Spleen (tissue), 11 donors: ENCODE measurements around the gene EDAR. TPM values are rescaled to one million over a fixed set of nuclear protein-coding genes. Genes with fewer than 3 reads are reported as not detected.
A peak's percentile ranks its signal among the peaks of the same experiment; 100 is the strongest.

ENCODE experiments used
- DNase-seq: peaks from one replicate; pipeline ENCODE4 v3.0.0-alpha.2; 2020
- H3K27ac ChIP-seq, 8 donors: fragments of 200-600 bp; sonication (generic) in 7 of 8; 1 replicate in 4 of 8; 2 replicates in 4 of 8; pipeline versions ENCODE4 v1.5.0 to v1.8.0; 2016 to 2021; ENCODE audit warnings: inconsistent platforms in 4 of 8, mild to moderate bottlenecking in 4 of 8, moderate library complexity in 1 of 8
- H3K27me3 ChIP-seq, 7 donors: fragments of 200-600 bp; sonication (generic) in 6 of 7; replicated peaks in 1 of 7; 1 replicate in 4 of 7; 2 replicates in 3 of 7; pipeline versions ENCODE4 v1.5.0 to v1.8.0; 2016 to 2021; ENCODE audit warnings: inconsistent platforms in 3 of 7, mild to moderate bottlenecking in 1 of 7
- H3K36me3 ChIP-seq, 6 donors: fragments of 200-600 bp; sonication (generic) in 5 of 6; 1 replicate in 4 of 6; 2 replicates in 2 of 6; pipeline versions ENCODE4 v1.5.0 to v1.8.0; 2016 to 2021; ENCODE audit warnings: inconsistent platforms in 2 of 6
- H3K4me1 ChIP-seq, 6 donors: fragments of 200-600 bp; sonication (generic) in 5 of 6; 1 replicate in 3 of 6; 2 replicates in 3 of 6; pipeline versions ENCODE4 v1.5.0 to v1.8.0; 2016 to 2021; ENCODE audit warnings: inconsistent platforms in 3 of 6
- H3K4me3 ChIP-seq, 8 donors: fragments of 200-600 bp; sonication (generic) in 7 of 8; 1 replicate in 4 of 8; 2 replicates in 4 of 8; pipeline versions ENCODE4 v1.5.0 to v1.8.0; 2016 to 2021; ENCODE audit warnings: inconsistent platforms in 4 of 8, mild to moderate bottlenecking in 4 of 8, moderate library complexity in 2 of 8
- H3K9me3 ChIP-seq, 8 donors: fragments of 200-600 bp; sonication (generic) in 7 of 8; 1 replicate in 4 of 8; 2 replicates in 4 of 8; pipeline versions ENCODE4 v1.5.0 to v1.8.0; 2016 to 2021; ENCODE audit warnings: inconsistent platforms in 4 of 8
- POLR2A ChIP-seq, 3 donors: fragments of 450-650 bp; IDR thresholded peaks; one replicate each; pipeline ENCODE4 v1.5.1; 2017; ENCODE audit warnings: antibody characterized with exemption in 3 of 3, mild to moderate bottlenecking in 1 of 3
- POLR2AphosphoS5 ChIP-seq, 3 donors: sonication (generic); formaldehyde crosslinking; IDR thresholded peaks; one replicate each; pipeline ENCODE4 v1.5.1; 2017; ENCODE audit warnings: antibody characterized with exemption in 3 of 3
- WGBS, 5 donors: extraction: QIAGEN DNeasy Blood & Tissue Kit in 3 of 5; methylation state at CpG; one replicate each; pipeline versions ENCODE4 v1.1.5 to v1.1.7; 2013 to 2018; 5-methylcytosine and 5-hydroxymethylcytosine counted together
- intact Hi-C: fragments of 100-400 bp; cut with DNase I; formaldehyde crosslinking; loops from one replicate; pipeline ENCODE4 v1.15.0; 2023; ENCODE audit warnings: low total_unique reads
- polyA plus RNA-seq, 3 donors: library from polyadenylated mRNA; stranded (reverse); fragments of 200-250 nt; gene quantifications; one replicate each; pipeline ENCODE4 v1.2.1, GENCODE V29; 2013
- total RNA-seq, 7 donors: library from RNA; depleted of rRNA in 3 of 7; stranded (reverse); fragments of >200 nt in 3 of 7; fragmentation: NEBNext Ultra II Directional in 4 of 7; extraction: Animal tissue kit (Norgen Biotek cat#: 25700) in 4 of 7; gene quantifications; one replicate each; pipeline versions ENCODE4 v1.1.0 to v1.2.1, GENCODE V29; 2016 to 2021
- TF ChIP-seq, protein P1 (sequence below), 11 experiments: fragments of 200-600 bp in 7 of 11; fragments of 450-650 bp in 4 of 11; sonication (generic) in 4 of 11; IDR thresholded peaks in 8 of 11; conservative IDR thresholded peaks in 3 of 11; 1 replicate in 7 of 11; 2 replicates in 4 of 11; pipeline versions ENCODE4 v1.4.0 to v1.8.0; 2016 to 2021; ENCODE audit warnings: antibody characterized with exemption in 11 of 11, inconsistent platforms in 4 of 11, mild to moderate bottlenecking in 1 of 11
- donor health status: healthy with polysubstance abuse.
- donor health status: DM: no; HTN: no; CAD: no; lungs with moderate emphysema.
- donor health status: DM: no; HTN: no; CAD: no.
- donor health status: Bipolar disorder and iron deficiency.
- donor health status: healthy.
- donor health status: DM: no; HTN: no; CAD: no.
- donor health status: DM: yes; HTN: yes; CAD: no.

The EDAR gene
- total and polyA plus RNA-seq, 10 donors = 0.02 to 0.67 (median 0.15) TPM; not detected in 2

DNA sequence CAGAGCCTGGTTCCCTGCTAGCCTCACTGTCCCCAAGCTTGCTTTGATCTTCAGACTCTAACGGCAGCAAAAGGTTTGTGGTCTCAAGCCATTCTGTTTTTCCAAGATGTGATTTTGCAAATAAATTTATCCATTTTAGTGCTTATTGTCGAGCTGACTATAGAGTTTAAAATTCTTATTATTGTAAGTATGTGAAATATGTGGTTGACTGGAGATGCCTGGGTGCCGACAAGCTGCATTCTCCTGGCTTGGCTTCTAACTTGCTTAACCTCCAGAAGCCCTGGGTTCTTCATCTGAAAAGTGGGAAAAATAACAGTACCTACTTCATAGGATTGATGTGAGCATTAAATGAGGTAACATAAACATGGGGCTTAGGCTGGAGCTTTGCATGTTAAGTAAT is 9.9 kb upstream of the EDAR start:
- Histone ChIP-seq H3K27me3 (no peaks in the 10 kb centered on the region), H3K27ac (no peak overlapping the region), H3K4me3 (no peak overlapping the region), H3K36me3 (no peaks in the 10 kb centered on the region), H3K4me1 (no peaks in the 10 kb centered on the region), H3K9me3 (no peaks in the 10 kb centered on the region)
- TF ChIP-seq POLR2AphosphoS5 (IDR thresholded peaks at IDR 0.05) = no peak
- TF ChIP-seq, protein P1, sequence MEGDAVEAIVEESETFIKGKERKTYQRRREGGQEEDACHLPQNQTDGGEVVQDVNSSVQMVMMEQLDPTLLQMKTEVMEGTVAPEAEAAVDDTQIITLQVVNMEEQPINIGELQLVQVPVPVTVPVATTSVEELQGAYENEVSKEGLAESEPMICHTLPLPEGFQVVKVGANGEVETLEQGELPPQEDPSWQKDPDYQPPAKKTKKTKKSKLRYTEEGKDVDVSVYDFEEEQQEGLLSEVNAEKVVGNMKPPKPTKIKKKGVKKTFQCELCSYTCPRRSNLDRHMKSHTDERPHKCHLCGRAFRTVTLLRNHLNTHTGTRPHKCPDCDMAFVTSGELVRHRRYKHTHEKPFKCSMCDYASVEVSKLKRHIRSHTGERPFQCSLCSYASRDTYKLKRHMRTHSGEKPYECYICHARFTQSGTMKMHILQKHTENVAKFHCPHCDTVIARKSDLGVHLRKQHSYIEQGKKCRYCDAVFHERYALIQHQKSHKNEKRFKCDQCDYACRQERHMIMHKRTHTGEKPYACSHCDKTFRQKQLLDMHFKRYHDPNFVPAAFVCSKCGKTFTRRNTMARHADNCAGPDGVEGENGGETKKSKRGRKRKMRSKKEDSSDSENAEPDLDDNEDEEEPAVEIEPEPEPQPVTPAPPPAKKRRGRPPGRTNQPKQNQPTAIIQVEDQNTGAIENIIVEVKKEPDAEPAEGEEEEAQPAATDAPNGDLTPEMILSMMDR (IDR thresholded peaks at IDR 0.05 in 8 of 11, conservative IDR thresholded peaks at IDR 0.05 in 3 of 11) = no peak
- TF ChIP-seq POLR2A (IDR thresholded peaks at IDR 0.05) = no peak
- DNase-seq = no peak
- 67 to 87% (median 79%) methylated on average over 3 of the region's 3 CpGs for WGBS, 5 donors
- intact Hi-C loops = no loop called here

DNA sequence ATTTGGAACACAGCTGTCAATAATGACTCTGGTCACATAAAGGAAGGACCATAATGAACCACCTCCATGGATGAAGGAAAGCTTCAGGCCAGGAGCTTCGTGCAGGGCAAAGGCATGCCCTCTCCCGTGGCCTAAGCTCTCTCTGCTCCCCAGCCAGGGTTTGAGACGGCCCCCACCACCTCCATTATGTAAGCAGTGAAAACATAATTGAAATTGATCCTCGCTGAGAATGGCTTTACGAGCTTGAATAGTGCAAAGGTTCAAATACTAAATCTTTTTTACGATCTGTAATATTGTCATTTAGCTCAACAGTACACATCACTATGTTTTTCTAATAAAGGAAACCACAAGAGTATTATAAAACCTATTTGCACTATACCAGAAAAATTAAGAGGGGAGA is 5.2 kb upstream of the EDAR start:
- no peaks in the 10 kb centered on the region for H3K4me1 ChIP-seq
- DNase-seq = no peak
- WGBS, 5 donors = 83 to 89% (median 88%) methylated on average over 6 of the region's 6 CpGs
- no peaks in the 10 kb centered on the region for H3K36me3 ChIP-seq
- H3K4me3 ChIP-seq = no peak overlapping the region
- peaks cover 0 to 3% (median under 1%) of the 10 kb centered on the region in 7 donors for H3K27me3 ChIP-seq
- H3K9me3 ChIP-seq = no peaks in the 10 kb centered on the region
- no peak overlapping the region for H3K27ac ChIP-seq
- TF ChIP-seq, protein P1 (IDR thresholded peaks at IDR 0.05 in 8 of 11, conservative IDR thresholded peaks at IDR 0.05 in 3 of 11) = no peak
- TF ChIP-seq POLR2AphosphoS5 (IDR thresholded peaks at IDR 0.05) = no peak
- no peak for TF ChIP-seq POLR2A (IDR thresholded peaks at IDR 0.05)
- intact Hi-C loops = no loop called here

DNA sequence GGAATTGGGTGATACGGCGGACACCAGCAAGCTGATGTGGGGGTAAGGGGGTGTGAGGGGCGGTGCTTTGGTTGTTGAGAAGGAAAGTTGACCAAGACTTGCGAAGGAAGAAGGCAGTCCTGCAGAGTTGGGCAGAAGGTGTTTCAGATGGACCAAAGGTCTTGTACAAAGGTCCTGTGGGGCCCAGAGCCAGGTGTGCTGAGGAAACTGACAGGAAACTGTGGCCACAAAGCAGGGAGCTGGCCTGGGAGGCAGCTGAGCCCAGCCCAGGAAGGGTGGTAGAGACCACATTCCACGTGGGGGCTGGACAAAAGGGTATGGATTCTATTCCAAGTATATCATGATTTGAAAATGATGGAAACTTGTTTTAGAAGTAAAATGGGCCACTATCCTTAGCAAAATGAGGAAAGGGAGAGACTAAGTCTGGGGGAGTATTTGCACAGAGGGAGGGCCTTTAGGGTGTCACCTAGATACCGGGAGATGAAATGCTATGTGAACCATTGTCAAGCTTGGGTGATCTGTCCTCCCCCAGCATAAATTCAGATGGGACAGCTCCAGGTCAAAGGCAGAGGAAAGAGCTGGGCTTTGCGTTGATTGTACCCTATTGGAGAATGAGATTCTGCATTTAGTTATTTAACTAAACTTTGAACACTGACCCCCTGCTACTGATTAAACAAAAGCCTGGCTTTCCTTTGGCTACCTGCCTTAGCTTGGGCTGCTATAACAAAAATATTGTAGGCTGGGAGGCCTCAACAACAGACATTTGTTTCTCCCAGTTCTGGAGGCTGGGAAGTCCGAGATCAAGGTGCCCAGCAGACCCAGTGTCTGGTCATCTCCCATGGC is 4.3 kb upstream of the EDAR start:
- Histone ChIP-seq H3K36me3 (no peaks in the 10 kb centered on the region), H3K9me3 (no peaks in the 10 kb centered on the region), H3K4me3 (no peak overlapping the region), H3K27ac (no peak overlapping the region), H3K27me3 (peaks cover 0 to 11% (median 6%) of the 10 kb centered on the region in 7 donors), H3K4me1 (no peaks in the 10 kb centered on the region)
- TF ChIP-seq POLR2AphosphoS5 (IDR thresholded peaks at IDR 0.05) (no peak), POLR2A (IDR thresholded peaks at IDR 0.05) (no peak)
- TF ChIP-seq, protein P1 (IDR thresholded peaks at IDR 0.05 in 8 of 11, conservative IDR thresholded peaks at IDR 0.05 in 3 of 11) = no peak
- 81 to 88% (median 84%) methylated on average over 8 of the region's 8 CpGs for WGBS, 5 donors
- intact Hi-C loops = no loop called here
- DNase-seq = no peak

DNA sequence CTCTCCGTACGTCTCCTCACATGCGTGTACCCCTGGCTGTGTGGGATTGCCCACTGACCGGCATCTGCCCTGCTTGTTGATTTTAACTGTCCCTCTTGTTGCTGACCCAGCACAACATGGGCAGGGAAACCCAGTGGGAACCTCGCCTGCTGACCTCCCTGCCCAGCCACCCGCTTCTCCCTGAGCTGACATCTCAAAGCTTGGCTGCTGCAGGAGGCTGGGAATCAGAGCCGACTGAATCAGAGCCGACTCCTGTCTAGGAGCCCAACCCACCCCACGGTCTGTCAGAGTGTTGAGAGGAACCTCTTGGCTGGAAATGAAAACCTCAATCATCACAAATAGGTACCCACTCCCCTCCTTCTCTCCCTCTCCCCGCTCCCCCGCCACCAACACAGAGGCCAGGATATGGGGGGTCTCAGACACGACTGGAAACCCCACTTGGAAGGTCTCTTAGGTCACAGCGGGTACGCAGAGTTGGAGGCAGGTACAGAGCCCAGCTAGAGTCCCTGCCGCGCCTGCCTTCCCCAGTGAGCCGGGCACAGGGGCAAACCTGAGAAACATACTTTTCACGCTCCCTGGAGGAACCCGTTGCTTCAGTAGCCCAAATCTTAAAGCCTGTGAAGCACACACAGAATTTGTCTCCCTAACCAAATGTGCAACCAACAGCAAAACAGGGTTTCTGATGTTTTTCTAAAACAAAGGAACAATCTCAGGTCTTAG is 784 bp downstream of the EDAR start:
- 78 to 87% (median 81%) methylated on average over 19 of the region's 19 CpGs for WGBS, 5 donors
- intact Hi-C loops = no loop called here

More for the DNA sequence above, 784 bp downstream of the EDAR start:
- Histone ChIP-seq H3K9me3 (no peaks in the 10 kb centered on the region), H3K27me3 (peaks cover 0 to 34% (median 6%) of the 10 kb centered on the region in 7 donors), H3K27ac (no peak overlapping the region), H3K4me1 (no peaks in the 10 kb centered on the region), H3K4me3 (peak overlapping the region in 2 of 8 donors; percentile 4 to 42), H3K36me3 (no peaks in the 10 kb centered on the region)
- no peak for TF ChIP-seq POLR2A (IDR thresholded peaks at IDR 0.05)
- no peak for TF ChIP-seq POLR2AphosphoS5 (IDR thresholded peaks at IDR 0.05)
- TF ChIP-seq, protein P1 (IDR thresholded peaks at IDR 0.05 in 8 of 11, conservative IDR thresholded peaks at IDR 0.05 in 3 of 11) = no peak
- no peak for DNase-seq
